Measurements from ENCODE around the gene TRIM29. TPM values are rescaled to one million over a fixed set of nuclear protein-coding genes. Genes with fewer than 3 reads are reported as not detected.
A peak's percentile ranks its signal among the peaks of the same experiment; 100 is the strongest.

Gene TRIM29
- total and polyA plus RNA-seq, 4 donors: 0.13 to 3.6 (median 0.84) TPM

GRCh38 chr11:120102050-120102863, 35.7 kb downstream of the TRIM29 start:
- ATAC-seq (ENCODE audit: low FRiP score) (no peak), DNase-seq (peak; percentile 18 to 59)
- no peak overlapping the region for H3K27ac ChIP-seq (ENCODE audit: low read depth in 1 of 2, low read length in 2 of 2)
- no peaks in the 10 kb centered on the region for H3K9me3 ChIP-seq (ENCODE audit: control insufficient read depth, low read length)
- no peaks in the 10 kb centered on the region for H3K36me3 ChIP-seq (ENCODE audit: control insufficient read depth in 1 of 2, insufficient read depth in 2 of 2, low read length in 1 of 2)
- H3K27me3 ChIP-seq (ENCODE audit: control insufficient read depth in 1 of 2, insufficient read depth in 2 of 2, low read length in 1 of 2): no peaks in the 10 kb centered on the region
- intact Hi-C loops (cut with DNase I): no loop called here
- H3K4me1 ChIP-seq (ENCODE audit: control insufficient read depth in 1 of 2, insufficient read depth in 2 of 2, low read length in 2 of 2): no peaks in the 10 kb centered on the region
- WGBS, 2 donors: 77 to 89% methylated on average over 8 of the region's 8 CpGs
- no peak overlapping the region for H3K4me3 ChIP-seq (ENCODE audit: low read length in 2 of 2)

- DNase-seq (peak; percentile 33 to 42), ATAC-seq (ENCODE audit: low FRiP score) (no peak)
- Histone ChIP-seq H3K4me1 (ENCODE audit: control insufficient read depth in 1 of 2, insufficient read depth in 2 of 2, low read length in 2 of 2) (no peaks in the 10 kb centered on the region), H3K27ac (ENCODE audit: low read depth in 1 of 2, low read length in 2 of 2) (no peak overlapping the region), H3K27me3 (ENCODE audit: control insufficient read depth in 1 of 2, insufficient read depth in 2 of 2, low read length in 1 of 2) (no peaks in the 10 kb centered on the region), H3K9me3 (ENCODE audit: control insufficient read depth, low read length) (no peaks in the 10 kb centered on the region), H3K4me3 (ENCODE audit: low read length in 2 of 2) (no peak overlapping the region), H3K36me3 (ENCODE audit: control insufficient read depth in 1 of 2, insufficient read depth in 2 of 2, low read length in 1 of 2) (no peaks in the 10 kb centered on the region)
- intact Hi-C loops (cut with DNase I): loop anchor here in 1 of 2 donors (10.0 kb wide), 1 partner anchor 374 kb away; the partner anchor contains the start of gene NECTIN1
- 87 to 96% methylated on average over 14 of the region's 14 CpGs for WGBS, 2 donors
These were observed 39.4 kb downstream of the TRIM29 start for GRCh38 chr11:120098503-120099020.

- no peaks in the 10 kb centered on the region for H3K27me3 ChIP-seq (ENCODE audit: control insufficient read depth in 1 of 2, insufficient read depth in 2 of 2, low read length in 1 of 2)
- no peak for ATAC-seq (ENCODE audit: low FRiP score)
- peak; percentile 23 to 31 for DNase-seq
- WGBS, 2 donors: 82 to 88% methylated on average over 10 of the region's 10 CpGs
- no peak overlapping the region for H3K4me3 ChIP-seq (ENCODE audit: low read length in 2 of 2)
- H3K4me1 ChIP-seq (ENCODE audit: control insufficient read depth in 1 of 2, insufficient read depth in 2 of 2, low read length in 2 of 2): no peaks in the 10 kb centered on the region
- no peaks in the 10 kb centered on the region for H3K9me3 ChIP-seq (ENCODE audit: control insufficient read depth, low read length)
- no peak overlapping the region for H3K27ac ChIP-seq (ENCODE audit: low read depth in 1 of 2, low read length in 2 of 2)
- intact Hi-C loops (cut with DNase I): loop anchor here in 1 of 2 donors (10.0 kb wide), 1 partner anchor 373 kb away; the partner anchor contains the start of gene NECTIN1
- no peaks in the 10 kb centered on the region for H3K36me3 ChIP-seq (ENCODE audit: control insufficient read depth in 1 of 2, insufficient read depth in 2 of 2, low read length in 1 of 2)
These were observed 40.1 kb downstream of the TRIM29 start for GRCh38 chr11:120097721-120098385.

GRCh38 chr11:120096369-120097191, 41.3 kb downstream of the TRIM29 start:
- Histone ChIP-seq H3K27ac (ENCODE audit: low read depth in 1 of 2, low read length in 2 of 2) (no peak overlapping the region), H3K4me3 (ENCODE audit: low read length in 2 of 2) (no peak overlapping the region), H3K27me3 (ENCODE audit: control insufficient read depth in 1 of 2, insufficient read depth in 2 of 2, low read length in 1 of 2) (no peaks in the 10 kb centered on the region), H3K9me3 (ENCODE audit: control insufficient read depth, low read length) (no peaks in the 10 kb centered on the region), H3K4me1 (ENCODE audit: control insufficient read depth in 1 of 2, insufficient read depth in 2 of 2, low read length in 2 of 2) (peaks cover 0 to 5% of the 10 kb centered on the region in 2 donors), H3K36me3 (ENCODE audit: control insufficient read depth in 1 of 2, insufficient read depth in 2 of 2, low read length in 1 of 2) (no peaks in the 10 kb centered on the region)
- no peak for ATAC-seq (ENCODE audit: low FRiP score)
- WGBS, 2 donors: 81 to 90% methylated on average over 15 of the region's 15 CpGs
- peak; percentile 34 to 43 for DNase-seq
- intact Hi-C loops (cut with DNase I): loop anchor here in 1 of 2 donors (10.0 kb wide), 1 partner anchor 372 kb away; the partner anchor contains the start of gene NECTIN1

- Histone ChIP-seq H3K27ac (ENCODE audit: low read depth in 1 of 2, low read length in 2 of 2) (no peak overlapping the region), H3K9me3 (ENCODE audit: control insufficient read depth, low read length) (no peaks in the 10 kb centered on the region), H3K27me3 (ENCODE audit: control insufficient read depth in 1 of 2, insufficient read depth in 2 of 2, low read length in 1 of 2) (no peaks in the 10 kb centered on the region), H3K36me3 (ENCODE audit: control insufficient read depth in 1 of 2, insufficient read depth in 2 of 2, low read length in 1 of 2) (no peaks in the 10 kb centered on the region), H3K4me1 (ENCODE audit: control insufficient read depth in 1 of 2, insufficient read depth in 2 of 2, low read length in 2 of 2) (peaks cover 3 to 5% of the 10 kb centered on the region in 2 donors), H3K4me3 (ENCODE audit: low read length in 2 of 2) (no peak overlapping the region)
- ATAC-seq (ENCODE audit: low FRiP score) (no peak), DNase-seq (no peak)
- intact Hi-C loops (cut with DNase I): loop anchor here in 1 of 2 donors (10.0 kb wide), 1 partner anchor 371 kb away; the partner anchor contains the start of gene NECTIN1
- 92 to 93% methylated on average over 3 of the region's 3 CpGs for WGBS, 2 donors
These were observed 42.4 kb downstream of the TRIM29 start for GRCh38 chr11:120095516-120095915.

- Histone ChIP-seq H3K36me3 (ENCODE audit: control insufficient read depth in 1 of 2, insufficient read depth in 2 of 2, low read length in 1 of 2) (no peaks in the 10 kb centered on the region), H3K27me3 (ENCODE audit: control insufficient read depth in 1 of 2, insufficient read depth in 2 of 2, low read length in 1 of 2) (no peaks in the 10 kb centered on the region), H3K4me1 (ENCODE audit: control insufficient read depth in 1 of 2, insufficient read depth in 2 of 2, low read length in 2 of 2) (peaks cover 5 to 6% of the 10 kb centered on the region in 2 donors), H3K4me3 (ENCODE audit: low read length in 2 of 2) (no peak overlapping the region), H3K9me3 (ENCODE audit: control insufficient read depth, low read length) (no peaks in the 10 kb centered on the region), H3K27ac (ENCODE audit: low read depth in 1 of 2, low read length in 2 of 2) (peak overlapping the region in 1 of 2 donors; percentile 45)
- 25% methylated on average over 5 of the region's 5 CpGs for WGBS, 2 donors
- ATAC-seq (ENCODE audit: low FRiP score): no peak
- intact Hi-C loops (cut with DNase I): loop anchor here in 1 of 2 donors (10.0 kb wide), 1 partner anchor 367 kb away; the partner anchor contains the start of gene NECTIN1
- DNase-seq: no peak
These were observed 46.2 kb downstream of the TRIM29 start for GRCh38 chr11:120091701-120092100.

- DNase-seq (no peak), ATAC-seq (ENCODE audit: low FRiP score) (peak; percentile 42)
- intact Hi-C loops (cut with DNase I): loop anchor here in 1 of 2 donors (10.0 kb wide), 1 partner anchor 366 kb away; the partner anchor contains the start of gene NECTIN1
- H3K9me3 ChIP-seq (ENCODE audit: control insufficient read depth, low read length): no peaks in the 10 kb centered on the region
- 0% methylated on average over 1 of the region's 1 CpG for WGBS, 2 donors
- H3K27ac ChIP-seq (ENCODE audit: low read depth in 1 of 2, low read length in 2 of 2): peak overlapping the region; percentile 45 to 55
- H3K36me3 ChIP-seq (ENCODE audit: control insufficient read depth in 1 of 2, insufficient read depth in 2 of 2, low read length in 1 of 2): no peaks in the 10 kb centered on the region
- no peaks in the 10 kb centered on the region for H3K27me3 ChIP-seq (ENCODE audit: control insufficient read depth in 1 of 2, insufficient read depth in 2 of 2, low read length in 1 of 2)
- H3K4me3 ChIP-seq (ENCODE audit: low read length in 2 of 2): no peak overlapping the region
- peaks cover 5 to 6% of the 10 kb centered on the region in 2 donors for H3K4me1 ChIP-seq (ENCODE audit: control insufficient read depth in 1 of 2, insufficient read depth in 2 of 2, low read length in 2 of 2)
These were observed 46.8 kb downstream of the TRIM29 start for GRCh38 chr11:120091121-120091520.

GRCh38 chr11:120090411-120090810, 47.5 kb downstream of the TRIM29 start:
- Histone ChIP-seq H3K4me3 (ENCODE audit: low read length in 2 of 2) (no peak overlapping the region), H3K36me3 (ENCODE audit: control insufficient read depth in 1 of 2, insufficient read depth in 2 of 2, low read length in 1 of 2) (no peaks in the 10 kb centered on the region), H3K4me1 (ENCODE audit: control insufficient read depth in 1 of 2, insufficient read depth in 2 of 2, low read length in 2 of 2) (peaks cover 5 to 6% of the 10 kb centered on the region in 2 donors), H3K9me3 (ENCODE audit: control insufficient read depth, low read length) (no peaks in the 10 kb centered on the region), H3K27me3 (ENCODE audit: control insufficient read depth in 1 of 2, insufficient read depth in 2 of 2, low read length in 1 of 2) (no peaks in the 10 kb centered on the region), H3K27ac (ENCODE audit: low read depth in 1 of 2, low read length in 2 of 2) (peak overlapping the region in 1 of 2 donors; percentile 35)
- WGBS, 2 donors: 93 to 97% methylated on average over 3 of the region's 3 CpGs
- ATAC-seq (ENCODE audit: low FRiP score) (no peak), DNase-seq (no peak)
- intact Hi-C loops (cut with DNase I): loop anchor here in 1 of 2 donors (10.0 kb wide), 1 partner anchor 366 kb away; the partner anchor contains the start of gene NECTIN1

All from aorta (tissue), 5 donors.